ENCODE results near the gene MFGE8. TPM values are rescaled to one million over a fixed set of nuclear protein-coding genes. Genes with fewer than 3 reads are reported as not detected.

Gene MFGE8
- total RNA-seq (100 to 1,000 TPM in 1 of 2 experiments, 10 to 100 TPM in 1; 92.8 to 102 TPM), polyA plus RNA-seq (10 to 100 TPM in 1 of 2 donors, 1 to 10 TPM in 1; 5.1 to 13.0 TPM)

DNA sequence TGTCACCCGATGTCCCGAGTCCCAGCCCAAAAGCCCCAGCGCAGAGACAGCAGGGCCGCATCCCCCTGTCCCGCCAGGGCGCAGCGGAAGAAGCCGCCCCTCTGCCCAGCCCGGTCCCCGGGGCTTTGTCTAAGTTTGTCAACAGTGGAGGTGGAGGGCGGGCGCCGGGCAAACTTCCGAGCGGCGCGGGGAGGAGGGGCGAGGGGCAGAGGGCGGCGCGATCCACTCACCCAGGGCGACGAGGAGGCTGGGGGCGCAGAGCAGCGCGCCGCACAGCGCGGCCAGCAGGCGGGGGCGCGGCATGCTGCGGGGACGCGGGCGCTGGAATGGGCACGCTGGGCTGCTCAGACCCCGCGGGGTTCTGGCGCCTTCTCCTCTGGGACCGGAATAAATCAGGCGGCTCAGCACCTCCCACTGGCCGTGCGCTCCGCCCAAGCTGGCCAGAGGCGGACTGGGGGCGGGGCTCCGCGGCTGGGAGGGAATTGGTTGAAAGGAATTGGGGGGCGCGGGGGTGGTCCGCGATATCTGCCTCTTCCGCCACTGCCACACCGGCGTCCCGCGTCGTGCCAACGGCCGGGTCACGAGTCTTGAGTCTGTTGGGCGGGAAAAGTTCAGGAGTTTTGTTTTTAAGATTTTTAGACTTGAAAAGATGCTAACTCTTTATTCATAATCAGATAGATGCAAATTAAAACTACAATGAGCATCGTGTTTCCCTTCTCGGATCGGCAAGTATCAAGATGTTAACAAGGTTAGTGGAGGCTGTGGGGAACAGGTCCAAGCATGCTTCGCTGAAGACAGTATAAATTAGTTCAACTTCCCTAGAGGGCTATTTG, at the start of gene MFGE8:
MFGE8 (minus strand) TSS at position 363 of the 833 bp plus-strand sequence; CDS start at position 303, 60 bp downstream.
- Mint-ChIP-seq H3K27me3 (peaks cover 2 to 6% of the 10 kb centered on the region in 2 donors), H3K36me3 (peaks cover 4 to 7% of the 10 kb centered on the region in 2 donors), H3K9me3 (no peaks in the 10 kb centered on the region), H3K4me3 (peak within 1 kb of the TSS; percentile 90 to 98 (median 95)), H3K4me1 (peaks cover 12 to 41% (median 22%) of the 10 kb centered on the region in 4 donors), H3K27ac (peak within 1 kb of the TSS; percentile 72 to 94 (median 88))
- peak within 1 kb of the TSS; percentile 75 to 76 for H3K4me3 ChIP-seq (ENCODE audit: low read length in 2 of 2)
- POLR2A ChIA-PET (ENCODE audit: partially characterized antibody) = interaction anchor here (0.6 to 1.4 kb wide), 3 partner anchors 8 to 22 kb away, joined by 3 to 4 read pairs (median 3); no protein-coding TSS in a partner anchor
- no peaks in the 10 kb centered on the region for H3K27me3 ChIP-seq (ENCODE audit: insufficient read depth, low read length)
- intact Hi-C loops (cut with micrococcal nuclease) = loop anchor here (1.0 to 2.0 kb wide), 2 partner anchors 9 to 18 kb away; partner anchors contain the start of gene HAPLN3
- H3K36me3 ChIP-seq (ENCODE audit: insufficient read depth, low read length) = peaks cover 8% of the 10 kb centered on the region
- peaks cover 13% of the 10 kb centered on the region for H3K4me1 ChIP-seq (ENCODE audit: insufficient read depth, low read length)
- H3K27ac ChIP-seq (ENCODE audit: low read depth, low read length) = peak within 1 kb of the TSS; percentile 60
- H3K9me3 ChIP-seq (ENCODE audit: control insufficient read depth in 1 of 2, low read length in 2 of 2) = no peaks in the 10 kb centered on the region
- DNase-seq = peak; percentile 67 to 75 (median 71)
- CTCF ChIA-PET (ENCODE audit: partially characterized antibody) = interaction anchor here (6.9 kb wide), 1 partner anchor 9 kb away, joined by 48 read pairs; no protein-coding TSS in a partner anchor

- H3K27ac Mint-ChIP-seq = no peak overlapping the region
- peaks cover 0 to 3% of the 10 kb centered on the region in 2 donors for H3K27me3 Mint-ChIP-seq
Observed at GRCh38 chr15:88959445-88959844, 46.3 kb upstream of the MFGE8 start.

GRCh38 chr15:88956906-88957305, 43.7 kb upstream of the MFGE8 start:
- Mint-ChIP-seq H3K4me3 (no peak overlapping the region), H3K36me3 (no peaks in the 10 kb centered on the region), H3K4me1 (no peaks in the 10 kb centered on the region), H3K27ac (no peak overlapping the region), H3K27me3 (peaks cover 0 to 2% of the 10 kb centered on the region in 2 donors), H3K9me3 (no peaks in the 10 kb centered on the region)
- Histone ChIP-seq H3K27ac (ENCODE audit: low read depth, low read length) (no peak overlapping the region), H3K4me3 (ENCODE audit: low read length in 2 of 2) (no peak overlapping the region), H3K4me1 (ENCODE audit: insufficient read depth, low read length) (no peaks in the 10 kb centered on the region), H3K9me3 (ENCODE audit: control insufficient read depth in 1 of 2, low read length in 2 of 2) (no peaks in the 10 kb centered on the region), H3K27me3 (ENCODE audit: insufficient read depth, low read length) (no peaks in the 10 kb centered on the region), H3K36me3 (ENCODE audit: insufficient read depth, low read length) (no peaks in the 10 kb centered on the region)
- ChIA-PET CTCF (ENCODE audit: partially characterized antibody) (no interaction called here), POLR2A (ENCODE audit: partially characterized antibody) (no interaction called here)
- DNase-seq = no peak
- intact Hi-C loops (cut with micrococcal nuclease) = no loop called here

More at GRCh38 chr15:88959445-88959844, 46.3 kb upstream of the MFGE8 start:
- no peak overlapping the region for H3K4me3 Mint-ChIP-seq
- CTCF ChIA-PET (ENCODE audit: partially characterized antibody) = interaction anchor here (0.6 kb wide), 1 partner anchor 68 kb away, joined by 3 read pairs; no protein-coding TSS in a partner anchor
- Histone ChIP-seq H3K27ac (ENCODE audit: low read depth, low read length) (no peak overlapping the region), H3K4me3 (ENCODE audit: low read length in 2 of 2) (no peak overlapping the region), H3K4me1 (ENCODE audit: insufficient read depth, low read length) (no peaks in the 10 kb centered on the region), H3K27me3 (ENCODE audit: insufficient read depth, low read length) (no peaks in the 10 kb centered on the region), H3K9me3 (ENCODE audit: control insufficient read depth in 1 of 2, low read length in 2 of 2) (no peaks in the 10 kb centered on the region), H3K36me3 (ENCODE audit: insufficient read depth, low read length) (no peaks in the 10 kb centered on the region)
- H3K4me1 Mint-ChIP-seq = no peaks in the 10 kb centered on the region
- no peaks in the 10 kb centered on the region for H3K36me3 Mint-ChIP-seq
- intact Hi-C loops (cut with micrococcal nuclease) = no loop called here
- peaks cover 0 to 11% (median 5%) of the 10 kb centered on the region in 8 donors for H3K9me3 Mint-ChIP-seq
- no peak for DNase-seq
- POLR2A ChIA-PET (ENCODE audit: partially characterized antibody) = no interaction called here

- ChIA-PET POLR2A (ENCODE audit: partially characterized antibody) (no interaction called here), CTCF (ENCODE audit: partially characterized antibody) (no interaction called here)
- Mint-ChIP-seq H3K27me3 (peaks cover 0 to 2% of the 10 kb centered on the region in 2 donors), H3K4me1 (no peaks in the 10 kb centered on the region), H3K27ac (peak overlapping the region in 3 of 7 donors; percentile 25 to 79 (median 60)), H3K36me3 (no peaks in the 10 kb centered on the region), H3K9me3 (peaks cover 0 to 3% (median 0%) of the 10 kb centered on the region in 8 donors), H3K4me3 (no peak overlapping the region)
- no peaks in the 10 kb centered on the region for H3K36me3 ChIP-seq (ENCODE audit: insufficient read depth, low read length)
- no peaks in the 10 kb centered on the region for H3K4me1 ChIP-seq (ENCODE audit: insufficient read depth, low read length)
- DNase-seq = no peak
- intact Hi-C loops (cut with micrococcal nuclease) = no loop called here
- no peak overlapping the region for H3K4me3 ChIP-seq (ENCODE audit: low read length in 2 of 2)
- no peaks in the 10 kb centered on the region for H3K9me3 ChIP-seq (ENCODE audit: control insufficient read depth in 1 of 2, low read length in 2 of 2)
- no peak overlapping the region for H3K27ac ChIP-seq (ENCODE audit: low read depth, low read length)
- H3K27me3 ChIP-seq (ENCODE audit: insufficient read depth, low read length) = no peaks in the 10 kb centered on the region
Observed at GRCh38 chr15:88956263-88956662, 43.1 kb upstream of the MFGE8 start.

- no peak overlapping the region for H3K4me3 Mint-ChIP-seq
- Histone ChIP-seq H3K4me1 (ENCODE audit: insufficient read depth, low read length) (no peaks in the 10 kb centered on the region), H3K4me3 (ENCODE audit: low read length in 2 of 2) (no peak overlapping the region), H3K27me3 (ENCODE audit: insufficient read depth, low read length) (no peaks in the 10 kb centered on the region), H3K36me3 (ENCODE audit: insufficient read depth, low read length) (no peaks in the 10 kb centered on the region), H3K27ac (ENCODE audit: low read depth, low read length) (no peak overlapping the region), H3K9me3 (ENCODE audit: control insufficient read depth in 1 of 2, low read length in 2 of 2) (no peaks in the 10 kb centered on the region)
- H3K27me3 Mint-ChIP-seq = peaks cover under 1 to 2% of the 10 kb centered on the region in 2 donors
- ChIA-PET POLR2A (ENCODE audit: partially characterized antibody) (no interaction called here), CTCF (ENCODE audit: partially characterized antibody) (no interaction called here)
- H3K4me1 Mint-ChIP-seq = no peaks in the 10 kb centered on the region
- H3K9me3 Mint-ChIP-seq = peaks cover 0 to 3% (median 0%) of the 10 kb centered on the region in 8 donors
- DNase-seq = no peak
- intact Hi-C loops (cut with micrococcal nuclease) = no loop called here
- no peaks in the 10 kb centered on the region for H3K36me3 Mint-ChIP-seq
- no peak overlapping the region for H3K27ac Mint-ChIP-seq
Observed at GRCh38 chr15:88954431-88955277, 41.5 kb upstream of the MFGE8 start.

DNA sequence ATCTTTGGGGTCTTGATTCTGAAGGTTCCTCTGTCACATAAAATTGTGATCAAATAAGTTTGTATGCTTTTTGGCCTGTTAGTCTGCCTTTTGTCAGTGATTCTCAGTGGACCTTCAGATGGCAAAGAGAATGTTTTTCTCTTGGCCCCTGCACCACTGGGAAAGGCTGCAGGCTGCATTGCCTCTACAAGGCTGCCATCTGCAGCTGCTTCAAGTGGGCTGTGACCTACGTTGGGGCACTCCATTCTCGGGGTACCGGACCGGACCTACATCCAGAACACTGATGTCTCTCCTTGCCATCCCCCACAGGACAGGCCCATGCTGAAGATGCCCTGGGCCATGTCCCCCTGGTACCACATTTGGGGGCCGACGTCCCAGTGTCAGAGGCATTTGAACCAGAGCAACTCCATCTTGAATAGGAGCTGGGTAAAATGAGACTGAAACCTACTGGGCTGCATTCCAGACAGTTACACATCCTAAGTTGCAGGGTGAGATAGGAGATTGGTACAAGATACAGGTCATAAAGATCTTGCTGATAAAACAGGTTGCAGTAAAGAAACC, 37.5 kb upstream of the MFGE8 start:
- Mint-ChIP-seq H3K4me3 (no peak overlapping the region), H3K27me3 (peaks cover 1 to 2% of the 10 kb centered on the region in 2 donors), H3K36me3 (no peaks in the 10 kb centered on the region), H3K9me3 (peaks cover 0 to 3% (median 0%) of the 10 kb centered on the region in 8 donors), H3K4me1 (no peaks in the 10 kb centered on the region), H3K27ac (no peak overlapping the region)
- ChIA-PET POLR2A (ENCODE audit: partially characterized antibody) (no interaction called here), CTCF (ENCODE audit: partially characterized antibody) (no interaction called here)
- Histone ChIP-seq H3K9me3 (ENCODE audit: control insufficient read depth in 1 of 2, low read length in 2 of 2) (no peaks in the 10 kb centered on the region), H3K36me3 (ENCODE audit: insufficient read depth, low read length) (no peaks in the 10 kb centered on the region), H3K4me1 (ENCODE audit: insufficient read depth, low read length) (no peaks in the 10 kb centered on the region), H3K27ac (ENCODE audit: low read depth, low read length) (no peak overlapping the region), H3K4me3 (ENCODE audit: low read length in 2 of 2) (no peak overlapping the region), H3K27me3 (ENCODE audit: insufficient read depth, low read length) (no peaks in the 10 kb centered on the region)
- DNase-seq = no peak
- intact Hi-C loops (cut with micrococcal nuclease) = no loop called here
